Stimulated activated CD8-positive, alpha-beta memory T cell treated with anti-CD3 and anti-CD28 coated beads, Interleukin-12 subunit alpha, Interleukin-12 subunit beta, amount 100 ng/mL, for 1 hour (primary cell): ENCODE data around the gene VASN.
"Not testable (repeated sequence)": the region's sequence is repeated elsewhere in the genome, so short reads cannot be mapped to it uniquely, and the experiment has no call there.

Experiments used
- DNase-seq: peaks from one replicate; pipeline ENCODE4 v3.0.0-alpha.2; 2020; ENCODE audit warnings: low read depth

The VASN gene

DNA sequence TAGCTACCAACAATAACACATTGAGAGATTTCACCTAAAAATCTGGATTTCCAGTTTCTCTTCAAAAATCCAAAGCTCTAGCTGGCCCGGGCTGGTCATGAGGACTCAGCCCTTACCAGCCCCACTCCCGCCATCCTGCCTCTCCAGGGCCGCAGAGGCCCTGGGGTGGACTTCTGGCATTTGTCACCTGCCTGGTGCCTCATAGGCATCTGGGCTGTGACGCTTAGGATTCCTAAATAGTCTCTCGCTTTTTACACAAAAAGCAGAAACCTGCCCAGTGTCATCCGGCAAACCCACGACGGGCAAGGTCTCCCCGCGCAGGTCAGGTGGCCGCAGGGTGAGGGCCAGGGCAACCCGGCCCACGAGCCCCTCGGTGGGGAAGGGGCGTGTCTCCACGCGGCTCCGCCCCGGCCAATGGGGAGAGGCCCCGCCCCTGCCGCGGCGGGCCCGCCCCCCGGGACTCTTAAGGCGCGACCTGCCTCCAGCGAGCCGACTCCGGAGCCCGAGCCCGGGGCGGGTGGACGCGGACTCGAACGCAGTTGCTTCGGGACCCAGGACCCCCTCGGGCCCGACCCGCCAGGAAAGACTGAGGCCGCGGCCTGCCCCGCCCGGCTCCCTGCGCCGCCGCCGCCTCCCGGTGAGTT lies at the start of gene VASN:
Gene VASN, plus strand, starts transcription at position 492 of the 644 bp plus-strand sequence. CDS start 9,030 bp downstream, outside the sequence.
- peak; percentile 59 for DNase-seq

DNA sequence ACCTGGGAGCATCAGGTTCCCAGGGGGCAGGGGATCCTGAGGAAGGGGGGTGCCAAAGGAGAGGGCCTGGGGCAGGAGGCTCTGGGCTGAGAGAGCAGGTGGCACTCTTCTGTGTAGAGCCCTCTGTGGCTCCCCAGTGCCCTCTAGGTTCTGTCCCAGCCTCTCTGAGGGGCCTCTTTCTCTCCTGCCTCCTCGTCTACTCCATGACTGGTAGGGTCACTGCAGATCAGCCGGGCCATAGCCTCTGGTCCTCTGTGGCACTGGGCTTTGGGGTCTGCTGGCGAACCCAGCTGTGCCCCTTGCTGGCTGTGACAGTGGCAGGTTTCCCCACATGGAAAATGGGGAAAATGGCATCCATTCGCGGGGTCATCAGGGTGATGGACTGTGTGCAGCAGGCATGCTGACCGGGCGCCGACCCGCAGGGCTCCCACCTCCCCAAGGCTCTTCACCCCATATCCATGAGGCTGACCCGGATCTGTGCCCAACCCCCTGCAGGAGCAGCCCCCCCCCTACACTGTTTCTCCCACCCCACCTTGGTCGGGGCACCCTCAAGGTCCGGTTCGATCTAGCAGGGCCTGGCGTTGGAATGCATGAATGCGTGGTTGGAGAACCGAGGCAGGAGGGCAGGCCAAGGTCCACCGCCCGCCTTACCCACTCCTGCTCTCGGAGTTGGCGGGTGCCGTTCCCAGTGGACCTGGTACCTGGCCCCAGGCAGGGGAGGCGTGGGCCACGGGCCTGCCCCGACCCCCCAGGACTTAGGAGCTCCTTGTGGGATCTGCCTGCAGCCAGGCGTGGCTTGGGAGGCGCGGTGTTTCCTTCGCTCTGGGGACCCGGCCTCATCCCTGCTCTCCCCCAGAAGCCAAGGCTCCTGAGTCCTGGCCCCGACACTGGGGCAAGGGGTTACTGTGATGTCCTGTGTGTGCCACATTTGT lies 49.3 kb upstream of the VASN start:
- no peak for DNase-seq

DNA sequence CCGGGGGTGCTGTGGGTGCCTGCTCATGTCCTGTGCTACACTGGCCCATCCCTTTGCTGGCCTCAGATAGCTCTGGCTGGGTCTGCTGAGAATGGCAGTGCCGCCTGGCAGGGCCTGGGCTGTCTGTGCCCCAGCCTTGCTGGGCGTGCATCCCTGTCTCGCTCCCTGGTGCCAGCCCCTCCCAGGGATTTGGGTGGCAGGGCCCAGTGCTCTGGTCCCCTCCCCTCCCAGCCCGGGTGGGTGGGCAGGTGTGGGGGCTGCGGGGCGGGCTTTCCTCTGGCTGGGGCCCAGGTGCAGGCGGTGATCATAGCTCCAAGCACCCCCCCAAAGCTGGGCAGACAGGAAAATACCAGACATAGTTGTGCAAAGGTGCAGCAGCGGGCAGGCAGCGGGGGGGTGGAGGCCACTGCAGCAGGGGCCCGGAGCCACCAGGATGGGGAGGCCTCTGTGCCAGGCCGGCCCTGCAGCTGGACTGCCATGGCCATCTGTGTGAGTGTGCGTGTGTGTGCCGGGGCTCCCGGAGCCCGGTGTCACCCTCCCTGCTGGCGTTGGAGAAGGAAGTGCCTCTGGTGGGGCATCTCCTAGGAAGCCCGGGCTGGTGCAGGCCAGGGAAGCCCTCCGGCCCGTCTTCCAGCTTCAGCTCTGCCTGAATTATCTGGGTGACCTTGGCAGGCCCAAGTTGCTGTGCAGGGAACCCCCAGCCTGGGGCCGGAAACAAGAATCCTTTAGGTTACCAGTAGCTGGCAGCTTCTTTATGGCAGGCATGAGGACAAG lies 48.4 kb upstream of the VASN start:
- no peak for DNase-seq

DNA sequence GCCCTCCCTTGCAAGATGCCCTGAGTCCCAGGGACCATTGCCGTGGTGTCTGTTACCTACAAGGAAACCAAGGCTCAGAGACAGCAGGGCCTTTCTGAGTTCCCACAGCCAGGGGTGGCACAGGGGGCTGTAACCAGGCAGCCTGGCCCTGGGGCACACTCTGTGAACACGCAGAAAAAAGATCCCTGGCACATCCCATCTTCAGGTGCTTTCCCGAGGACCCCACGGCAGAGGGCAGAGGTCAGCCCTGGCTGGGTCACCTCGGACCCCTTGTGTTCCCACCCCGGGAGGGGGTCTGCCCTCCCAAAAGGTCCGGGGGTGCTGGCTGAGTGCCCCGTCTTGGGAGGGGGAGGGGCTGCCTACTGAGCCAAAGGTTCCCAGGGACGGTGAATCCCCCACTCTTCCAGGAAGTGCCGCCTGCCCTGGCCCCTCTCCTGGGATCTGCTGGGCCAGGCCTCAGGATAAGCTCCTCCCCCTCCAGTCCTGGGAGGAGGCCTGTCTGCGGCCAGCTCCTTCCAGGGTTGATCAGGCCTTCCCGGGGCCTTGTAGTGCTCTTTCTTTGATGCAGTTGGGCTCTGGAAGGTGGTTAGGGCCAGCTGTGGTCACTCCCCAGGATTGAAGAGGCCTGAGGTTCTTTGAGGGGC lies 47.7 kb upstream of the VASN start:
- DNase-seq: no peak

DNA sequence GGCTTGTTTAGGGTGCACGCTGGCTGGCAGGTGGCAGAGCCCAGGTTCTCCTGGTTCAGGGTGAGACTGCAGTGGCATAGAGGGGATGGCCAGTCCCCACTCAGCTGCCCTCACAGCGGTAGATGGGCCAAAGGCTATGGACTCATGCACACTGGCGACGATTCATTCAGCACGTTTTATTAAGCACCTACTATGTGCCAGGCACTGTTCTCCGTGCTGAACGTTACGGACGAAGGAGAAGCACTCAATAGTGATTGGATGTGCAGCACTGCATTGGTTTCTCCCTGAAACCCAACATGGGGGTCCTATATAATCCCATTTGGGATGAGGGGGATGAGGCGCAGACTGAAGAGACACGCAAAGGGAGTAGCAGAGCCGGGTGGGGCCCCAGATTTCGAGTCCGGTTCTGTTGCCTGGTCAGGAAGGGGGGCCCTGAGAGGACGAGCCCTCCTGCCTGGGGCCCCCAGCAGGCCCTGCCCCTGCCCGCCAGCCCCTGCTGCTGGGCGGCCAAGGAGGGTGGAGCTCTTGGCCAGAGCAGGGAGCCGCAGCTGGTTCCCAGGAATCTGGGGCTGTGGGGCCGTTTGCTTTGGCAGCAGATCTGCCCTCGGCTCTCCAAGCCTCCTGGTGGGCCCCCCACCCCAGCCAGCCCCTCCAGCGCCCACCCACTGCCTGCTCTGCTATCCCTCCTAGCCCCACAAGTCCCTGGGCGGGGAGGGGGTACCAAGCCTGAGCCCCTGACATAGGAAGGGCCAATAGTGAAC lies 47.0 kb upstream of the VASN start:
- no peak for DNase-seq

DNA sequence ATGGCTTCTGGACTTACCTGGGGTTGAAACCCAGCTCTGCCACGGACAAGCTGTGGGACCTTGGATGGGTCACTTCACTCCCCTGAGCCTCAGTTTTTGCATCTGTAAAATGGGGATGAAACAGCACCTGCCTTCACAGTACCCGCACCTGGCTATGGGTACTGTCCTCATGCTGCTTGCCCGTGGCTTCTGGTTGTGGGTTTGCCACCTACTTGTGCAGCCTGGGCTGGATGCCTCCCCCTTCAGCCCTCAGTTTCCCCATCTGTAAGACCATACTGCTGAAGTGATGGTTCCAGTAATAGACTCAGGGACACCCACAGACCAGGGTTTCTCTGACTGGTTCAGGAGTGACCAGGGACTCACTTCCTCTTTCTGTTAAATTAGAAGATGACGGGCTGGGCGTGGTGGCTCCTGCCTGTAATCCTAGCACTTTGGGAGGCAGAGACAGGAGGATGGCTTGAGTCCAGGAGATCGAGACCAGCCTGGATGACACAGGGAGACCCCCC lies 46.3 kb upstream of the VASN start:
- no peak for DNase-seq

DNA sequence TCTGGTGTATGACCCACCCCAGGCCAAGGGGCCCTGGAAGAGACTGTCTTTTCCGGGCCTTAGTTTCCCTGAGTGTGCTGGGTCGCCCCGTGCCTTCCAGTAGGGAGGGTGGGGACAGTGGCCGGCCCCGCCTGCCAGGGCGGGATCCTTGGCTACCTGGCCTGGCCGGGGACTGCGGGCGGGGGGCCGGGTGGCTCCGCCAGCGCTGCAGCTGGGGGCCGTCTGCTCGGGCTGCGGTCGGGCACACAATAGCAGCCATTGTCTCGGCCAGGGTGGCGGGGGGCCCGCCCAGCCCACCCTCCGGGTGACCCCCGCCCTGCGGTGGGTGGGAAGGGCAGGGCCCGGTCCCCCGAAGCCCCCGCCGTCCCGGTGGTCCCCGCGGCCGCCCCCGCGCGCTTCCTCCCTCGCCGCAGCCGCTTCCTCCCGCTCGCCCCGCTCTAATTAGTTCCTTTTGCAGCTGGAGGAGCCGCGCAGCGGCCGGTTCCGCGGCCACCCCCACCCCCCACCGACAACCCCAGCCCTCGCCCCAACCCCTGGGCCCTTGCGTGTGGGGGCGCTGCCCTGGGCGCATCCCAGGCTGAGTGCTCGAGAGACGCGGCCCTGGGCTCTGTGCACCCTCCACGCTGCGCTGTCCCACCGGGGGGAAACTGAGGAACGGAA lies 44.1 kb upstream of the VASN start:
- no peak for DNase-seq

DNA sequence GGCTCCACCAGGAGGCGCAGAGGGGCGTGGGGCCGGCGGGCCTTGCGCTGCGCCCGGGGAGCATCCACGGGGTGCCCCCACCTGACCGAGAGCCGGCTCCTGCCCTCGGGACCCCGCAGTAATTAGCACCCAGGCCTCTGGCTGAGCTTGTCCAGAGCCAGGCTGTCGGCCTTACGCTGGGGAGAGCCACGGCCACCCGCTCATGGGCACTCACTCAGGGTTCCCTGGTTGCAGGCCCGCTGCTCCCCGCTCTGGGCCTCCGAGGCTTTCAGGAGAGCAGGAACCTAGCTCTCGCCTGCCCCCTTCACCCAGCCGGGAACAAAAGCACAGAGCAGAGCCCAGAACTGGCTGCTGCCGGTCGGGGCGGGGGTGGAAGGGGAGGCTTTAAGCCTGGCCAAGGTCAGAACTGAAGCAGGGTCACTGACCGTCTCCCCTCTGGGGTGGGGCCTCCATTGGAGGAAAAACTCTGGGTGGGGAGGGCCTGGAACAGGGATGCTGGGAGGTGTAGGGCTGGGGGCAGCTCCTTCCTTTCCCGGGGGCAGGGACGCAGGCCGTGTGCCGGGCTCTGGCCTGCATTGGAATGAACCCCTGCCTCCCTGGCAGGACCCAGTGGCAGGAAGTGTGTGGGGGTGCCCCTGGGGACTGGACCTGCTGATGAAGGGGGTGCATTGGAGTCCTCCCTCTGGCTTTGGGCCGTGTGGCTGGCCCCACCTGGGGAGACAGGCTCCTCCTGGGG lies 43.4 kb upstream of the VASN start:
- no peak for DNase-seq

DNA sequence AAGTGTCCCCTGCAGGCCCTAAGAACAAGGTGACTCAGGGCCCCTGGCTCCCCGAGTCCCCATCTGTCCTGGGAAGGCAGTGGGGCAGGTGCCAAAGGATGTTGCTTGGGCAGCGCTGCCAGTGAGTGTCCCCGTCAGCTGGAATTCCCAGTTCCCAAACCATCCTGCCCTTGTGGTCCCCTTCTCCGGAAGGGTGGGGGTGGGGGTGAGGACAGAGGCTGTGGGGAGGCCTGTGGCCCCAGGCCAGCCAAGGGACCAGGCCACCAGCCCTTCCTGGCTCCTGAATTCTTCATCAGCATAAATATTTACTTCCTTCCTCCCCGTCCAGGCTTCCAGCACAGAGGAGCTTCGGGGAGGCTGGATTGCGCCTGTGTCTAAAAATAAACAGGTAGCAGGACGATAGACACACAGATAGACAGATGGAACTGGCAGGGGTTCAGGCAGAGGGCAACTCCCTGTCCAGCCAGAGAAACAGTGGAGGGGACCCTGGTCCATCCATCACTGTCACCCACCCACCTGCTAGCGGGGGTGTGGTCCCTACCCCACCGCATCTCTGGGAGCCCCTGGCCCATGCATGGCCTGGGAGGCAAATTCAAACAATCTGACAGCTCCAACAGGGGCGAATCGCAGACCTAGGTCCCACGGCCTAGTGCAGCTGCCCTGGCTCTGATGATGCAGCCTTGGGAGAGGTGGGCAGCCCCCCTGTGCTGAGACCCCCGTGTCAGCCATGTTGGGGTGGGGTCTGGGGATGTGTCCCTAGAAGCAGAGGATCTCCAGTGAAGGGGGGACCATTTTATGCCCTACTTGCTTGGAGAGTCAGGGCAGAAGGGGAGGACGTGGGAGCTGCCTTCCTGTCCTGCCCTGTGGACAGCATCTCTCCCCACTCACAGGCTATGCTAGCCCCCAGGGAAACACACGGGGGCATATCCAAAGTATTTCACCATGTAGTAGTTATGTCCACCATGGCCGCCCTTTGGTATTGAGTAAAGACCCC lies 42.6 kb upstream of the VASN start:
- DNase-seq: no peak

DNA sequence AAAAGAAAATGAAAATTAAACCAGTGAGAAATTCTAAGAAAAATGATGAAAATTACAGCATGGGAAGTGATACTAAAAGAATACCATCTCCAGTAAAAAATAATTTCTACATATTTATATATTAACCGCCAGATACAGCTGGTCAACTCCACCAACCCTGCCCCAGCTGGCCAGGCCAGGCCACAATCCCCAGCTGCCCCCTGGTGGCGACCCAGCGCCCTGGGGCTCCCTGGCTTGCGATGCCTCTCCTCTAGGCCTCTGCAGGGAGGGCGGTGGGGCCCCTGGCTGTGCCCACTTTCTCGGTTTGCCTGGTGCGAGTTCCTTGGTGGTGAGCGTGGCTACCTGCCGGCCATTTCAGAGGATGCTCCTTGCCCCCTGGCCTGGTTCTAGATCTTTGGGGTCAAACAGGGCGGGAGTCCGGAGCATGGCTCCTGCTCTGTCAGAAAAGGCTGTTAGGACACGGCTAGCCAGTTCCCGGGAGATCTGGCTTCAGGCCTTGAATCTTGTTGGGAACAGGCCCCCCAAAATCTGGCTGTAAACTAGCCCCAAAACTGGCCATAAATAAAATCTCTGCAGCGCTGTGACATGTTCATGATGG lies 41.3 kb upstream of the VASN start:
- DNase-seq: peak; percentile 58

DNA sequence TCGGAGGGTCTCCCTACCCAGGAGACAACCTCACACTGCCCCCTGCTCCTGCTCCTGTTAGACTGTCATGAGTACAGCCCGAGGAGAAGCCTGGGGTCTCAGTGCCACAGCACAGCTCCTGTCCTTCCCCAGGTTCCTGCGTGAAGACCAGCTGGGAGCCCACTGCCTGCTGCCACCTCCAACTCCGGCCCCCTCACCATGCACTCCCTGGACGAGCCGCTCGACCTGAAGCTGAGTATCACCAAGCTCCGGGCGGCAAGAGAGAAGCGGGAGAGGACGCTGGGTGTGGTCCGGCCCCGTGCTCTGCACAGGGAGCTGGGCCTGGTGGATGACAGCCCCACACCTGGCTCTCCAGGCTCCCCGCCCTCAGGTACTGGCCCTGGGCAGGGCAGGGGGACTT lies 39.6 kb upstream of the VASN start:
- no peak for DNase-seq

DNA sequence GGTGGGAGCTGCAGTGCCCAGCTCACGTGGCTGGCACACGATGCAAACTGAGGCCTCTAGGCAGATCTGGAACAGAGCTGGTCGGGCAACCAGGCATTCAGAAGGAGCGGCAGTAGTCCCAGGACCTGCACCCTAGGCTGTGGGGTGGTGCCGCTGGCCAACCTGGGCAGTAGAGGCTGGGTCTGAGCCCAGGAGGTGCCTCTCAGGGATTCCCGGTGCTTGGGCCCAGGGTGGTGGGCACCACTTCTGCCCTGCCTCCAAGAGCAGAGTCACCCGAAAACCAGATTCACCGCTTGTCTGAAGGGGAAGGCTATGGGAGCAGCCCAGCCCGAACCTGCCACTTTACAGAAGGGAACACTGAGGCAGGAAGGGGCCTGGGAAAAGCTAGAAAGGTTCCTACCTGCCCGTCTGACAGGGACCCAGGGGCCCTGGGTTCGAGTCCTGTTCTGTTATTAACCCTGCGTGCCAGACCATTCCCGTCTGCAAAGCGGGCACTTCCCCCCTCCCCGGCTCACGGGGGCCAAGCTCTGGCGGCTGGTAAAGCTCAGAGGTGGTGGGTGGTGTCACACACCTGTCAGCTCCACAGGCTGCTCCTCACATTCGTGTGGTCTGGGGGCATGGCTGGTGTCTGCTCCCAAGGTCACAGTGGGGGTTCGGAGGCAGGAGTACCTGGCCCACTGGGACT lies 38.9 kb upstream of the VASN start:
- no peak for DNase-seq

DNA sequence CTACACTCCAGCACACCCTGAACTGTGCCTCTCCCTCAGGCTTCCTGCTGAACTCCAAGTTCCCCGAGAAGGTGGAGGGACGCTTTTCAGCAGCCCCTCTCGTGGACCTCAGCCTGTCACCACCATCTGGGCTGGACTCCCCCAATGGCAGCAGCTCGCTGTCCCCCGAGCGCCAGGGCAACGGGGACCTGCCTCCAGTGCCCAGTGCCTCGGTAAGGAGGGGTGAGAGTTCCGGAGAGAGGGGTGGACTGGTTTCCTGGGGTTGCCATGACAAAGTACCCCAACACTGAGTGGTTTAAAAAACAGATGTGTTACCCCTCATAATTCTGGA lies 38.4 kb upstream of the VASN start:
- no peak for DNase-seq

DNA sequence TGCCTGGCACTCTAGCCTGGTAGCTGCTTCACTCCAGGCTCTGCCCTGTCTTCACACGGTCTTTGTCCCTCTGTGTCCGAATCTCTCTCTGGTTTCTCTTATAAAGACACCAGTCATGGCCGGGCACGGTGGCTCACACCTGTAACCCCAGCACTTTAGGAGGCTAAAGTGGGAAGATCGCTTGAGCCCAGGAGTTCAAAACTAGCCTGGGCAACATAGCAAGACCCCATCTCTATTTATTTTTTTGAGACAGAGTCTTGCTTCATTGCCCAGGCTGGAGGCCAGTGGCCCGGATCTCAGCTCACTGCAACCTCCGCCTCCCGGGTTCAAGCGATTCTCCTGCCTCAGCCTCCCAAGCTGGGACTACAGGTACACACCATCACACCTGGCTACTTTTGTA lies 37.9 kb upstream of the VASN start:
- DNase-seq: not testable (repeated sequence)

DNA sequence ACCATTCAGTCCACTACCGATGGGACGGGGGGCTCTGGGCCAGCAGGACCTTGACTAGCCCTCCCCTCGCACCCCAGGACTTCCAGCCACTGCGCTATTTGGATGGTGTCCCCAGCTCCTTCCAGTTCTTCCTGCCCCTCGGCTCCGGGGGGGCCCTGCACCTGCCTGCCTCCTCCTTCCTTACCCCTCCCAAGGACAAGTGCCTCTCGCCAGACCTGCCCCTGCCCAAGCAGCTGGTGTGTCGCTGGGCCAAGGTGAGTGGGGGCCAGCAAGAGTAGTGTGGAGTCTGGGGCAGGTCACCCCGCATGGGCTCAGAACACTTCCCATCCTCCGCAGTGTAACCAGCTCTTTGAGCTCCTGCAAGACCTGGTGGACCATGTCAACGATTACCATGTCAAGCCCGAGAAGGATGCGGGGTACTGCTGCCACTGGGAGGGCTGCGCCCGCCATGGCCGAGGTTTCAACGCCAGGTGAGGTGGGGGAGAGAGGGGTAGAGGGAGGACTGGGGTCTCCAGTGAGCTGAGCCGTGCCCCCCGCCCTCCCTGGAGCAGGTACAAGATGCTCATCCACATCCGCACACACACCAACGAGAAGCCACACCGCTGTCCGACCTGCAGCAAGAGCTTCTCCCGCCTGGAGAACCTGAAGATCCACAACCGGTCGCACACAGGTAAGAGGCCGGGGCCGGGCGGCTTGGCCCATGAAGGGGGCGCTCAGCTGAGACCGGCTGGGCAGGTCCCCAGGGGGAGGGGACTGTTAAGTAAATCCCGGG lies 36.7 kb upstream of the VASN start:
- no peak for DNase-seq

DNA sequence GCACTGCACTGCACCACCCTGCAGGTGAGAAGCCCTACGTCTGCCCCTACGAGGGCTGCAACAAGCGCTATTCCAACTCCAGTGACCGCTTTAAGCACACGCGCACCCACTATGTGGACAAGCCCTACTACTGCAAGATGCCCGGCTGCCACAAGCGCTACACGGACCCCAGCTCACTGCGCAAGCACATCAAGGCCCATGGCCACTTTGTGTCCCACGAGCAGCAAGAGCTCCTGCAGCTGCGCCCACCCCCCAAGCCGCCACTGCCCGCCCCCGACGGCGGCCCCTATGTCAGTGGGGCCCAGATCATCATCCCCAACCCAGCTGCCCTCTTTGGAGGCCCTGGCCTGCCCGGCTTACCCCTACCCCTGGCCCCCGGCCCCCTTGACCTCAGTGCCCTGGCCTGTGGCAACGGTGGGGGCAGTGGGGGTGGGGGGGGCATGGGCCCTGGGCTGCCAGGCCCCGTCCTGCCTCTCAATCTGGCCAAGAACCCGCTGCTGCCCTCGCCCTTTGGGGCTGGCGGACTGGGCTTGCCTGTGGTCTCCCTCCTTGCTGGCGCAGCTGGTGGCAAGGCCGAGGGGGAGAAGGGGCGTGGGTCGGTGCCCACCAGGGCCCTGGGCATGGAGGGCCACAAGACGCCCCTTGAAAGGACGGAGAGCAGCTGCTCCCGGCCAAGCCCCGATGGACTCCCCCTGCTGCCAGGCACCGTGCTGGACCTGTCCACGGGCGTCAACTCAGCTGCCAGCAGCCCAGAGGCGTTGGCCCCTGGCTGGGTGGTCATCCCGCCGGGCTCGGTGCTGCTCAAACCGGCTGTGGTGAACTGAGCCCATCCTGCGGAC lies 34.7 kb upstream of the VASN start:
- DNase-seq: no peak
